Measurements from ENCODE around the gene OTOG. TPM values are rescaled to one million over a fixed set of nuclear protein-coding genes. Genes with fewer than 3 reads are reported as not detected.

Gene OTOG
- total RNA-seq, 4 donors from 2014 or later = not detected

GRCh38 chr11:17655682-17656081 is 108.6 kb downstream of the OTOG start:
- TF ChIP-seq POLR2A (IDR thresholded peaks at IDR 0.05) (no peak), CTCF (IDR thresholded peaks at IDR 0.05) (no peak)
- H3K4me3 ChIP-seq (ENCODE audit: low read depth, poor library complexity, severe bottlenecking) = no peak overlapping the region
- intact Hi-C loops (cut with DNase I; ENCODE audit: low total_unique reads) = no loop called here
- DNase-seq (ENCODE audit: low spot score in 2 of 2) = no peak
- 75 to 78% methylated on average over 2 of the region's 2 CpGs for WGBS, 2 donors

- TF ChIP-seq CTCF (IDR thresholded peaks at IDR 0.05) = no peak
- TF ChIP-seq POLR2A (IDR thresholded peaks at IDR 0.05) = no peak
- intact Hi-C loops (cut with DNase I; ENCODE audit: low total_unique reads) = no loop called here
- H3K4me3 ChIP-seq (ENCODE audit: low read depth, poor library complexity, severe bottlenecking) = no peak overlapping the region
- no peak for DNase-seq (ENCODE audit: low spot score in 2 of 2)
Observed at GRCh38 chr11:17658211-17658610, 111.2 kb downstream of the OTOG start.

GRCh38 chr11:17668166-17668565 is 121.1 kb downstream of the OTOG start:
- intact Hi-C loops (cut with DNase I; ENCODE audit: low total_unique reads) = no loop called here
- TF ChIP-seq POLR2A (IDR thresholded peaks at IDR 0.05) = no peak
- TF ChIP-seq CTCF (IDR thresholded peaks at IDR 0.05) = no peak
- no peak for DNase-seq (ENCODE audit: low spot score in 2 of 2)
- no peak overlapping the region for H3K4me3 ChIP-seq (ENCODE audit: low read depth, poor library complexity, severe bottlenecking)

GRCh38 chr11:17672469-17672868 is 125.4 kb downstream of the OTOG start:
- TF ChIP-seq CTCF (IDR thresholded peaks at IDR 0.05) (no peak), POLR2A (IDR thresholded peaks at IDR 0.05) (no peak)
- intact Hi-C loops (cut with DNase I; ENCODE audit: low total_unique reads) = no loop called here
- 76 to 86% methylated on average over 7 of the region's 7 CpGs for WGBS, 2 donors
- no peak for DNase-seq (ENCODE audit: low spot score in 2 of 2)
- no peak overlapping the region for H3K4me3 ChIP-seq (ENCODE audit: low read depth, poor library complexity, severe bottlenecking)

GRCh38 chr11:17673951-17674350 is 126.9 kb downstream of the OTOG start:
- TF ChIP-seq CTCF (IDR thresholded peaks at IDR 0.05) = no peak
- no peak for TF ChIP-seq POLR2A (IDR thresholded peaks at IDR 0.05)
- WGBS, 2 donors = 71 to 72% methylated on average over 1 of the region's 1 CpG
- no peak overlapping the region for H3K4me3 ChIP-seq (ENCODE audit: low read depth, poor library complexity, severe bottlenecking)
- DNase-seq (ENCODE audit: low spot score in 2 of 2) = no peak
- intact Hi-C loops (cut with DNase I; ENCODE audit: low total_unique reads) = no loop called here

- TF ChIP-seq CTCF (IDR thresholded peaks at IDR 0.05) (no peak), POLR2A (IDR thresholded peaks at IDR 0.05) (no peak)
- H3K4me3 ChIP-seq (ENCODE audit: low read depth, poor library complexity, severe bottlenecking) = no peak overlapping the region
- intact Hi-C loops (cut with DNase I; ENCODE audit: low total_unique reads) = loop anchor here (10.0 kb wide), 1 partner anchor 458 kb away; no protein-coding TSS in a partner anchor
- DNase-seq (ENCODE audit: low spot score in 2 of 2) = no peak
Observed at GRCh38 chr11:17682848-17683247, 135.8 kb downstream of the OTOG start.

Measured in lower leg skin (tissue), 4 donors.